T-helper 2 cell treated with Interferon-gamma antibody and Interleukin-4, amounts not matched to agents 100 ng/mL and 5 ng/mL, for 36 hours (primary cell): ENCODE measurements around the gene PLCB1. TPM values are rescaled to one million over a fixed set of nuclear protein-coding genes. Genes with fewer than 3 reads are reported as not detected.

ENCODE experiments used
- intact Hi-C: fragments of 100-400 bp; cut with micrococcal nuclease; formaldehyde crosslinking; loops from one replicate; pipeline ENCODE4 v1.15.1; 2023
- total RNA-seq: library from RNA; stranded (reverse); gene quantifications from 2 replicates; pipeline ENCODE4 v1.2.3, GENCODE V29; 2022

PLCB1 gene
- total RNA-seq, 1 donor from 2014 or later: 0.75 TPM

- intact Hi-C loops: no loop called here
Observed at GRCh38 chr20:8293750-8294149, 161.7 kb downstream of the PLCB1 start.

- intact Hi-C loops: no loop called here
Observed at GRCh38 chr20:8296536-8296935, 164.5 kb downstream of the PLCB1 start.

GRCh38 chr20:8298426-8299043 is 166.5 kb downstream of the PLCB1 start:
- intact Hi-C loops: no loop called here

GRCh38 chr20:8299921-8300320 is 167.9 kb downstream of the PLCB1 start:
- intact Hi-C loops: loop anchor here (10.0 kb wide), 1 partner anchor 85 kb away; no protein-coding TSS in a partner anchor

DNA sequence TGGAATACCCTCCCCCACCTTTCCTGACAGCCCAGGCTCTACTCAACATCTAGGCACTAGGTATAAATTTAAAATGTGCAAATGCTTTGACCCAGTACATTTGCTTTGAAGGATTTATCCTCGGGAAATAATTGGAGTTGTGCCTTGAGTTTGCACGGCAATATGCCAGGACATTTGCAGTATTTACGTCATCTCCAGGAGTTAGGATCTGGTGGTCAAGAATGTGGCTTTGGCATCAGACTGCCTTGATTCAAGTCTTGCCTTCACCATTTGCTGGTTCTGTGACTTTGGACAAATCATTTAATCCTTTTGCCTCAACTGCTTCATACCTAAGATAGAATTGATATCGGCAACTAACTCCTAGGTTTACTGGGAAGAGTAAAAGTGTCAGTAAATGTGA is 169.6 kb downstream of the PLCB1 start:
- intact Hi-C loops: loop anchor here (10.0 kb wide), 1 partner anchor 87 kb away; no protein-coding TSS in a partner anchor

DNA sequence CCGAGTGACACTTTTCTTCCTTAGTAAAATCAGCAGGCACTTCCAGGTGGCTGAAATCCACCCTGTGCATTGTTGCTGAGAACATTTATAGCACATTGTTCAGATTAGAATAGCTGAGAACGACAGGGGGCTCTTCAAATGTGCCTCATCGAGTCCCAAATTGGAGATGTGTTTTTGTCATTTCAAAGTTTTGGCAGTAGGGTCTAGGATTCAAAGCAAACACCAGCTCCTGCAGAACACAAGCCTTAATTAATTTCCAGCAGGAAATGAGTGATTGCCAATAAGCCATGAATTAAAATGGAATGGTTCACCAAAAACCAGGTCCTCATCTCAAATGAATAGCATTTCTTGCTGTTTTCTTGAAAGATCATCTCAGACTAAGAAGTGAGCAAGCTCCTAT is 171.6 kb downstream of the PLCB1 start:
- intact Hi-C loops: loop anchor here (2.0 to 10.0 kb wide), 2 partner anchors 89 to 261 kb away; no protein-coding TSS in a partner anchor

DNA sequence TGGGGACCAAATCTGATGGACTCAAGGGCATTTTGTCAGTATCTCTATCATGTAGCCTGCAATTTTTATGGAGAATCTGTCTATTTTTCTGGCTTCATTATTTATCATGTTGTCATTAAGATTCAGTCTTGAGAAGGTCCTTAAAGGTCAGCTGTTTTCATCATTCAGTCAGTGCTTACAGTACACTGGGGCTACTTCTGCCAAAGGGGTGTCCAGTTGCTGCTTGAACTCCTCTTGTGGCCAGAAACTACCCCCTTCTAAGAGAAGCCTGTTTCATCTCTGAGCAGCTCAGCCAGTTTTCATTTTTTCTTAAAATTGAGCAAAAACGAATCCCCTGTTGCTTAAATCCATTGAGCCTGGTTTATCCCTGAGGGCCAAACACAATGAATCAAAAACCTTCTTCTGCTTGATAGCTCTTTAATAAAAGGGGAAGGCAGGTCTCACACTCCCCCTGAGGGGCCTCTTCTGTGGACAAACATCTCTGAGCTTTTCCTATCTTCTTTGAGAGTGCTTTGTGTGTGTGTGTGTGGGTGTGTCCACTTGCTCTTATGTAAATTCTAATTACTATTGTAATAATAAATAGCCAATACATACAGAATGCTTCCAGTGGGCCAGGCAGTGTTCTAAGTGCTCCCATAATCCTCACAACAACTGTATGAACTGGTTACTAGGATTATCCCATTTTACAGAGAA is 172.2 kb downstream of the PLCB1 start:
- intact Hi-C loops: loop anchor here (2.0 to 10.0 kb wide), 2 partner anchors 89 to 261 kb away; no protein-coding TSS in a partner anchor

- intact Hi-C loops: loop anchor here (1.0 to 10.0 kb wide), 4 partner anchors 91 to 369 kb away; partner anchors contain the start of gene PLCB1
Observed at GRCh38 chr20:8305449-8305978, 173.4 kb downstream of the PLCB1 start.

- intact Hi-C loops: loop anchor here (10.0 kb wide), 1 partner anchor 92 kb away; no protein-coding TSS in a partner anchor
Observed at GRCh38 chr20:8306937-8307336, 174.9 kb downstream of the PLCB1 start.

DNA sequence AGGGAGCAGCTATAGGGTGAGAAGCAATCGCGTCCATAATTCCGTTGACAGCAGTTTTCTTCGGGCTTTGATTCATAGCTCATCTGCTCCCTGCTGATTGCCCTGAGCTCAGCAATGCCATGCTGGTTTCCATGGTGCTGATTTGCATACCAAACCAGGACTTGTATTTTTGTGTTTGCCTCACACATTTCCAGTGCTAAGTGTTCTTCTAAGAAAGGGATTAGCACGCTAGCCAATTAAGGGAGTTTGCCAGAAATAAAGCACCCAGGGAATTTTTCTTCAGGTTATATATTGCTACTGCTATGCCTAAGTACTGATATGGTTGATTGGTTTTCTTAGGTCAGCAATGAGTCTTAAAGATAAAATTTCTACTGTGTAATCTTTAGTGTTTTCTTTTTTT is 177.6 kb downstream of the PLCB1 start:
- intact Hi-C loops: loop anchor here (10.0 kb wide), 1 partner anchor 95 kb away; no protein-coding TSS in a partner anchor

DNA sequence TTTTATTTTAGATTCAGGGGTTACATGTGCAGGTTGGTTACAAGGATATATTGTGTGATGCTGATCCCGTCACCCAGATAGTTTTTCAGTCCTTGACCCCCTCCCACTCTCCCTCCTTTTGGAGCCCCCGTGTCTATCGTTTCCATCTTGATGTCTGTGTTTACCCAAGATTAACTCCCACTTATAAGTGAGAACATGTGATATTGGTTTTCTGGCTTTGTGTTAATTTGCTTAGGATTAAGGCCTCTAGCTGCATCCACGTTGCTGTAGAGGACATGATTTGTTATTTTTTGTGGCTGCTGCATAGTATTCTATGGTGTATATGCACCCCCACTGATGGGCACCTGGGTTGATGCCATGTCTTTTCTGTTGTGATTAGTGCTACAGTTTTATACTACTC is 178.6 kb downstream of the PLCB1 start:
- intact Hi-C loops: no loop called here

GRCh38 chr20:8313073-8313472 is 181.0 kb downstream of the PLCB1 start:
- intact Hi-C loops: no loop called here

DNA sequence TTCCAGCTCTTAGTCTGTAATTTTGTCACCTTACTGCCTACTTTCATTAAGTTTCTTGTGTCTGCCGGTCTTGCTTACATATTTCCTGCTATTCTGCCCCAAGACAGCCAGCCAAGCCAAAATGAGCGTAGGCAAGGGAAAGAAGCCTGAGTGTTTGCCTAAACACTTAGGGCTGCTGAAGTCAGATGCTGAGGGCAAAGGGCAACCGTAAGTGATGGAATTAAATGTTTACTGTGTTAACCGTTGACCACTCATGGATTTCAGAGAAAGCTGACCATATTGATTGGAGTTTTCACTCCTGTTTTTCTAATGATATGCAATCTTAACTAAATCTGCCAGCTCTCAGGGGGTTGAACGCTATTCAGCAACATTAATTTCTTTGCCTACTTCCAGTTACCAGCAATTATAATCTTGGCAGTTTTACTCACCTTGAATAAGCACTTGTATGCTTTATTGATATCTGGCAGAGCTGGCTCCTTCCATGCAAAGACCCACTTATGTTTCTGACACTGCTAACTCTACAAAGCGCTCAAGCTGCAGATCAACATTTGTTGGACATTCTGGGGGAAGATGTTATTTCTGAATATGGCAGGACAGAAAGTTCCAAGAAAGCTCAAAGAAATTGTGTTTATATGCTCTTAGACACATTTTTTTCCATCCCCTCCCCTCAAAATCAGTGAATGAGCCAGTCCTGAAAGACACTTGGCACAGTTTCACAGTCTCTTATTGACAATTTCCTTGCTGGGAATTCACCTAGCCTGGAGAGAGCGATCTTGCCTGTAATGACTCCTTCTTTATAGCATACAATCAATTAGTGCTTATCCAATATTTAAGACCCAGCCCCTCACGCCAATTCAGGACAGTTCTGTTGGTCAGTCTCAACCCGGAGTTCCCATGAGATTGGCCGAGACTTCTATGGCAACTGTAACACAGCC is 183.8 kb downstream of the PLCB1 start:
- intact Hi-C loops: no loop called here

- intact Hi-C loops: no loop called here
Observed at GRCh38 chr20:8317448-8317847, 185.4 kb downstream of the PLCB1 start.

- intact Hi-C loops: no loop called here
Observed at GRCh38 chr20:8318965-8319625, 187.0 kb downstream of the PLCB1 start.

DNA sequence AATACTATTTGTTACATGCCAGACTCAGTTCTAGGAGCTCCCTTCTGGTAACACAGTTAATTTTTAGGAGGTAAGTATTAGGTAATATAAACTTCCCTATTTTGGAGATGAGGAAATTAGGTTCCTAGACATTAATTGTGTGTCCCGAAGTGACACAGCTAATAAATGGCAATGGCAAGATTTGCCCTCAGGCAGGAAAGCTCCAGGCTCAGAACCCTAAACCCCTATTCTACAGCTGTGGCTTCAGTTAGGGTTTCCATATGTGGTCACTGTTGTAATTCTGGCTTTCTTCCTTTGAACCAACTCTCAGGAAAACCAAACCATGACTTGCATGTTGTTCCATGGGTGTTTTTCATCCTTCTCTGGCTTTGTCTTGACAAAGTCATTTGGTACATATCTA is 188.2 kb downstream of the PLCB1 start:
- intact Hi-C loops: no loop called here

- intact Hi-C loops: no loop called here
Observed at GRCh38 chr20:8321001-8321400, 188.9 kb downstream of the PLCB1 start.

GRCh38 chr20:8322662-8323217 is 190.7 kb downstream of the PLCB1 start:
- intact Hi-C loops: no loop called here

- intact Hi-C loops: no loop called here
Observed at GRCh38 chr20:8326191-8326590, 194.1 kb downstream of the PLCB1 start.

- intact Hi-C loops: no loop called here
Observed at GRCh38 chr20:8326899-8327298, 194.8 kb downstream of the PLCB1 start.
